Endodermal cell (in vitro differentiated cells): Measurements from ENCODE around the gene FAM168A. TPM values are rescaled to one million over a fixed set of nuclear protein-coding genes. Genes with fewer than 3 reads are reported as not detected.

ENCODE experiments used
- DNase-seq: peaks from one replicate; pipeline ENCODE4 v3.0.0-alpha.2; 2017
- H3K27ac ChIP-seq: 2 replicates; pipeline ENCODE4 v1.5.1; 2013; ENCODE audit warnings: mild to moderate bottlenecking, low read depth, low read length, moderate library complexity
- H3K27me3 ChIP-seq: 2 replicates; pipeline ENCODE4 v1.6.1; 2013; ENCODE audit warnings: mild to moderate bottlenecking, low read length, moderate library complexity; ENCODE audit not compliant: insufficient read depth, control insufficient read depth, poor library complexity, severe bottlenecking
- H3K36me3 ChIP-seq: 2 replicates; pipeline ENCODE4 v1.7.0; 2013; ENCODE audit warnings: mild to moderate bottlenecking, low read length, moderate library complexity; ENCODE audit not compliant: control insufficient read depth, insufficient read depth
- H3K4me1 ChIP-seq: one replicate; pipeline ENCODE4 v1.7.0; 2013; ENCODE audit warnings: low read length; ENCODE audit not compliant: control insufficient read depth, insufficient read depth
- H3K4me3 ChIP-seq: 2 replicates; pipeline ENCODE4 v1.5.1; 2013; ENCODE audit warnings: mild to moderate bottlenecking, low read length, moderate library complexity
- H3K9ac ChIP-seq: 2 replicates; pipeline ENCODE4 v1.6.1; 2013; ENCODE audit warnings: mild to moderate bottlenecking, low read length, moderate library complexity; ENCODE audit not compliant: poor library complexity, severe bottlenecking; ENCODE audit errors: extremely low read depth
- H3K9me3 ChIP-seq: 2 replicates; pipeline ENCODE4 v1.6.1; 2013; ENCODE audit warnings: mild to moderate bottlenecking, low read length, moderate library complexity; ENCODE audit not compliant: control insufficient read depth
- H3K27ac Mint-ChIP-seq: 2 replicates; pipeline ENCODE4 v1.8.0; 2020; ENCODE audit warnings: mixed read lengths
- H3K27me3 Mint-ChIP-seq: 2 replicates; pipeline ENCODE4 v1.8.0; 2021; ENCODE audit warnings: mild to moderate bottlenecking, mixed read lengths; ENCODE audit not compliant: insufficient read depth
- H3K36me3 Mint-ChIP-seq: 2 replicates; pipeline ENCODE4 v1.8.0; 2020; ENCODE audit warnings: low read depth, mixed read lengths
- H3K4me1 Mint-ChIP-seq: 2 replicates; pipeline ENCODE4 v1.8.0; 2020; ENCODE audit warnings: mixed read lengths
- H3K4me3 Mint-ChIP-seq: 2 replicates; pipeline ENCODE4 v1.8.0; 2020; ENCODE audit warnings: mild to moderate bottlenecking, moderate library complexity, mixed read lengths
- H3K9me3 Mint-ChIP-seq: 2 replicates; pipeline ENCODE4 v1.8.0; 2020; ENCODE audit warnings: mild to moderate bottlenecking, mixed read lengths
- WGBS, 2 experiments: methylation state at CpG; one replicate each; pipeline versions ENCODE4 v1.1.5 to v1.1.7; 2013; ENCODE audit warnings: missing lambda C conversion rate in 2 of 2, mixed read lengths in 1 of 2; ENCODE audit not compliant: insufficient coverage in 1 of 2, insufficient read length in 1 of 2; 5-methylcytosine and 5-hydroxymethylcytosine counted together
- total RNA-seq, 2 donors: library from RNA; stranded (reverse); fragmentation: NEBNext Ultra II Directional in 1 of 2; extraction: Animal tissue kit (Norgen Biotek cat#: 25700) in 1 of 2; gene quantifications; 2 replicates in 1 of 2; 3 replicates in 1 of 2; pipeline ENCODE4 v1.2.1, GENCODE V29; 2021
- TF ChIP-seq, protein P1 (sequence below): fragments of 200-600 bp; sonication (generic); conservative IDR thresholded peaks from 2 replicates; pipeline ENCODE4 v1.5.0; 2021; ENCODE audit warnings: antibody characterized with exemption, mild to moderate bottlenecking

Gene FAM168A
- total RNA-seq, 2 donors from 2014 or later = 27.4 to 31.6 TPM

DNA sequence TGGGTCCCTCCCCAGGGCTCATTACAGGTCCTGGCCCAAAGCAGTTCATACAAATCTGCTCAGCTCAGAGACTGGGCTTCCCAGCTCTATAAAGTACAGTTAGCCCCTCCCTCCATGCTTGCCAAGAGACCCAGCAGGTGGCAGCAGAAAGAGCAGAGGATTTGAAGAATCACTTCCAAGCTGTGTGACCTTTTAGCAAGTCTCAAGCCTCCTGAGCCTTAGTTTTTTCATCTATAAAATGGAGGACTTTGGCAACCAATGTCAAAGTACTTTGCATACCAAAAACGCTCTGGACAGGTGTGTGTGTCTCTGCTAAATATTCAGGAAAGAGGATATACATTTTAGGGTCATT is 195.1 kb downstream of the FAM168A start:
- H3K9ac ChIP-seq = no peak overlapping the region
- no peak overlapping the region for H3K27ac ChIP-seq
- DNase-seq = peak; percentile 60
- Mint-ChIP-seq H3K4me1 (peaks cover 5% of the 10 kb centered on the region), H3K27me3 (no peaks in the 10 kb centered on the region), H3K4me3 (no peak overlapping the region), H3K9me3 (no peaks in the 10 kb centered on the region), H3K36me3 (peaks cover 5% of the 10 kb centered on the region), H3K27ac (no peak overlapping the region)
- no peaks in the 10 kb centered on the region for H3K9me3 ChIP-seq
- no peak overlapping the region for H3K4me3 ChIP-seq
- TF ChIP-seq, protein P1, sequence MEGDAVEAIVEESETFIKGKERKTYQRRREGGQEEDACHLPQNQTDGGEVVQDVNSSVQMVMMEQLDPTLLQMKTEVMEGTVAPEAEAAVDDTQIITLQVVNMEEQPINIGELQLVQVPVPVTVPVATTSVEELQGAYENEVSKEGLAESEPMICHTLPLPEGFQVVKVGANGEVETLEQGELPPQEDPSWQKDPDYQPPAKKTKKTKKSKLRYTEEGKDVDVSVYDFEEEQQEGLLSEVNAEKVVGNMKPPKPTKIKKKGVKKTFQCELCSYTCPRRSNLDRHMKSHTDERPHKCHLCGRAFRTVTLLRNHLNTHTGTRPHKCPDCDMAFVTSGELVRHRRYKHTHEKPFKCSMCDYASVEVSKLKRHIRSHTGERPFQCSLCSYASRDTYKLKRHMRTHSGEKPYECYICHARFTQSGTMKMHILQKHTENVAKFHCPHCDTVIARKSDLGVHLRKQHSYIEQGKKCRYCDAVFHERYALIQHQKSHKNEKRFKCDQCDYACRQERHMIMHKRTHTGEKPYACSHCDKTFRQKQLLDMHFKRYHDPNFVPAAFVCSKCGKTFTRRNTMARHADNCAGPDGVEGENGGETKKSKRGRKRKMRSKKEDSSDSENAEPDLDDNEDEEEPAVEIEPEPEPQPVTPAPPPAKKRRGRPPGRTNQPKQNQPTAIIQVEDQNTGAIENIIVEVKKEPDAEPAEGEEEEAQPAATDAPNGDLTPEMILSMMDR = peak; percentile 34
- 80% methylated on average over 1 of the region's 1 CpG; no CpG with 5 or more reads in 1 of the 2 experiments for WGBS, 2 experiments
- no peaks in the 10 kb centered on the region for H3K27me3 ChIP-seq
- H3K36me3 ChIP-seq = peaks cover 5% of the 10 kb centered on the region
- peaks cover 10% of the 10 kb centered on the region for H3K4me1 ChIP-seq

DNA sequence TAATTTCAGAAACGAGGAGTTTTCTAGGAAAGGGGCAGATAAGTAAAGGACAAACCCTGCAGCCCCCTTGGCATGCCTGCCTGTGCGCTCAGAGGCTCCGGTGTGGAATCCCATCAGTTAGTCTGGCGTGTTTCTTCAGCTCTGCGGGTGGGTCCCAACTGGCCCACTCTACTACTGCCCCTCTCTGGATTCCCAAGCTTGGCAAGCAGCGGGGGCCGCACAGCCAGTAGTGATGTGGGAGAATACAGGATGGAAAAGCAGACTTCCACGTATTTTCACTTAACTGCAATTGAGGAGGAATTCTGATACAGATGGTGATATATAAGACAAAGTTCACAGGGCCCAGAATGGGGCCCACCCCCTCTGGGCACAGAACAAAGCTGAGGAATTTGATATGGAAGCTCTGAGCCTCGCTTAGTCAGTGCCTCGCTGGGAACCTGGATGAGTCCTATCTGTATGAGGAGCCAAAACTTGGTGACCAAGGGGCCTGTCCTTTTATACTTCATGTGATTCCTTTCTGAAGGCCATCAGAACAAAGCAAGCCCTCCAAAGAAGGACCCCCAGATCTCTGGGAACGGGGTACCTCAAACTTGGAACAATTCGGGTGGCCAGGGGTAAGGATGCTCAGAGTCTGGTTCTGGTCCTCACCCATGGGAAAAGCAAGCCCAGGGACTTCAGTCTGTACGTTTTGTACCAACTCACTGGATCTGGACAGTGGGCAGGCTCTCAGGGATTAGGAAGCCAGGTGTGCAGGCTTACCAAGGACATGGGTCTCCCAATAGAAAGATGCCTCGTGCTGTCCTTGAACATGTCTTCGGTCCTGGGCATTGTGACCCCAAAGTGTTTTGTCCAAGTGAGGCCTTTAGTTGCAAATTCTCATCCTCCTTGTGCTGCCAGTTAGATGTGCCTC is 195.7 kb downstream of the FAM168A start:
- H3K27ac Mint-ChIP-seq = no peak overlapping the region

DNA sequence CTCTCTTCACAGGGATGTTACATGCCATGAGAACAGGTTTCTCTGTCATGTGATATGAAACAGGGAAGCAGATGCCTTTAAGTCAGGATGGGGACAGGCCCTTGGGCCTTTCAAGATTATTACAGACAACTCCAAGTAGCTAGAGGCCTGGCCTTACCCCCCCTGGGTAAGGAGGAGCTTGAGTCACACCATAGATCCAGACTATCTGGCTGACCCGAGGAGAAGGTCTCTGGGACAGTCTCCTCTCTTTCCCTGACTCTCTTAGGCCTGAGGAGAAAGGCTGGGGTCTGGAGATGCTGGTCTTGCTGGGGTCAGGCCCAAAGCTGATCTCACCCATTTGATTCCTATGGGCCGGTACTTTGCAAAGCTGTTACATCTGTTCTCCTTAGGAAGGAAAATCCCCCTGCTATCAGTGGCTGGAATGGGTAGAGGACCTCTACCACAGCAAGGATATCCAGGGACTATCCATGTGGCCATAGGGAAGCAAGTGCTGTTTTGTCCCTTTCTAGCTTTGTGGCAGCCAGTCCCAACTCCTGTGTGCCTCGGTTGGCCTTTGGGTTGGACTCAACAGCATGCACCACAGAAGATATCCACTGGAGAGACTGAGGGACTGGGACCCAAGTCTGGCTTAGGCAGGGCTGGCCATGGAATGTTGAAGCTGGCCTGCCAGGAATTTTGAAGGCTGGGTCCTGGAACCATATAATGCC is 196.5 kb downstream of the FAM168A start:
- no peaks in the 10 kb centered on the region for H3K36me3 Mint-ChIP-seq
- H3K4me1 Mint-ChIP-seq = peaks cover 5% of the 10 kb centered on the region
- Histone ChIP-seq H3K27ac (peak overlapping the region; percentile 37), H3K9ac (no peak overlapping the region), H3K9me3 (no peaks in the 10 kb centered on the region), H3K4me3 (no peak overlapping the region), H3K36me3 (peaks cover 5% of the 10 kb centered on the region), H3K4me1 (peaks cover 10% of the 10 kb centered on the region), H3K27me3 (no peaks in the 10 kb centered on the region)
- H3K27me3 Mint-ChIP-seq = no peaks in the 10 kb centered on the region
- 86 to 92% methylated on average over 1 to 3 of the region's 3 CpGs for WGBS, 2 experiments
- peak; percentile 32 for DNase-seq
- no peak overlapping the region for H3K4me3 Mint-ChIP-seq
- H3K9me3 Mint-ChIP-seq = no peaks in the 10 kb centered on the region
- no peak overlapping the region for H3K27ac Mint-ChIP-seq
- TF ChIP-seq, protein P1 = no peak

More for the DNA sequence above, 195.7 kb downstream of the FAM168A start:
- no peaks in the 10 kb centered on the region for H3K9me3 ChIP-seq
- Mint-ChIP-seq H3K4me1 (peaks cover 5% of the 10 kb centered on the region), H3K27me3 (no peaks in the 10 kb centered on the region), H3K9me3 (no peaks in the 10 kb centered on the region), H3K4me3 (no peak overlapping the region), H3K36me3 (peaks cover 1% of the 10 kb centered on the region)
- DNase-seq = peak; percentile 46
- H3K27me3 ChIP-seq = no peaks in the 10 kb centered on the region
- peak overlapping the region; percentile 37 for H3K27ac ChIP-seq
- peaks cover 10% of the 10 kb centered on the region for H3K4me1 ChIP-seq
- no peak overlapping the region for H3K9ac ChIP-seq
- no peak overlapping the region for H3K4me3 ChIP-seq
- WGBS, 2 experiments = 91 to 93% methylated on average over 12 to 15 of the region's 15 CpGs
- TF ChIP-seq, protein P1 = no peak
- H3K36me3 ChIP-seq = peaks cover 5% of the 10 kb centered on the region
